CD4-positive, alpha-beta memory T cell (primary cell): Measurements from ENCODE around the gene TIMM50. TPM values are rescaled to one million over a fixed set of nuclear protein-coding genes. Genes with fewer than 3 reads are reported as not detected.
A peak's percentile ranks its signal among the peaks of the same experiment; 100 is the strongest.
"Not testable (repeated sequence)": the region's sequence is repeated elsewhere in the genome, so short reads cannot be mapped to it uniquely, and the experiment has no call there.

Experiments
- CTCF ChIA-PET: fragments of 350-600 bp; sonication (Branson Sonifier 250); formaldehyde crosslinking; loops from one replicate; lab custom pipeline; 2021; ENCODE audit warnings: inconsistent platforms; ENCODE audit not compliant: partially characterized antibody; lab: Charles Lee
- POLR2A ChIA-PET: fragments of 350-600 bp; sonication (Branson Sonifier 250); formaldehyde crosslinking; loops from one replicate; lab custom pipeline; 2021; ENCODE audit not compliant: partially characterized antibody; lab: Charles Lee
- DNase-seq, 5 donors: peaks; one replicate each; pipeline versions ENCODE4 v3.0.0 to v3.0.0-alpha.2; 2020 to 2022; ENCODE audit warnings: mixed read lengths in 1 of 5
- H3K27ac ChIP-seq: one replicate; pipeline ENCODE4 v1.7.0; 2013; ENCODE audit warnings: low read depth, low read length
- H3K27me3 ChIP-seq: 2 replicates; pipeline ENCODE4 v1.7.0; 2013; ENCODE audit warnings: mild to moderate bottlenecking, low read length, moderate library complexity; ENCODE audit not compliant: insufficient read depth
- H3K36me3 ChIP-seq: 2 replicates; pipeline ENCODE4 v1.7.0; 2013; ENCODE audit warnings: mild to moderate bottlenecking, low read length, moderate library complexity; ENCODE audit not compliant: insufficient read depth
- H3K4me1 ChIP-seq: 2 replicates; pipeline ENCODE4 v1.7.0; 2013; ENCODE audit warnings: mild to moderate bottlenecking, low read length, moderate library complexity; ENCODE audit not compliant: insufficient read depth
- H3K4me3 ChIP-seq, 2 donors: one replicate each; pipeline ENCODE4 v1.7.0; 2013; ENCODE audit warnings: low read length in 2 of 2, mild to moderate bottlenecking in 1 of 2
- H3K9me3 ChIP-seq, 2 donors: one replicate each; pipeline ENCODE4 v1.7.0; 2013; ENCODE audit warnings: low read length in 2 of 2, control low read depth in 1 of 2; ENCODE audit not compliant: control insufficient read depth in 1 of 2
- H3K27ac Mint-ChIP-seq, 7 donors: one replicate each; pipeline ENCODE4 v1.8.0; 2020 to 2021; ENCODE audit warnings: mixed read lengths in 7 of 7, mild to moderate bottlenecking in 6 of 7, inconsistent platforms in 3 of 7, moderate library complexity in 3 of 7
- H3K27me3 Mint-ChIP-seq, 2 donors: one replicate each; pipeline ENCODE4 v1.8.0; 2020 to 2021; ENCODE audit warnings: mixed read lengths in 2 of 2
- H3K36me3 Mint-ChIP-seq, 2 donors: one replicate each; pipeline ENCODE4 v1.8.0; 2020 to 2021; ENCODE audit warnings: mixed read lengths in 2 of 2, inconsistent platforms in 1 of 2, mild to moderate bottlenecking in 1 of 2
- H3K4me1 Mint-ChIP-seq, 4 donors: one replicate each; pipeline ENCODE4 v1.8.0; 2020 to 2021; ENCODE audit warnings: mixed read lengths in 4 of 4, mild to moderate bottlenecking in 1 of 4
- H3K4me3 Mint-ChIP-seq, 8 donors: one replicate each; pipeline ENCODE4 v1.8.0; 2020 to 2021; ENCODE audit warnings: mixed read lengths in 8 of 8, mild to moderate bottlenecking in 7 of 8, moderate library complexity in 6 of 8, inconsistent platforms in 3 of 8
- H3K9me3 Mint-ChIP-seq, 8 donors: one replicate each; pipeline ENCODE4 v1.8.0; 2020 to 2021; ENCODE audit warnings: mixed read lengths in 8 of 8, mild to moderate bottlenecking in 5 of 8, inconsistent platforms in 3 of 8, moderate library complexity in 1 of 8
- intact Hi-C: fragments of 100-400 bp; cut with micrococcal nuclease; formaldehyde crosslinking; loops from one replicate; pipeline ENCODE4 v1.15.1; 2023
- polyA plus RNA-seq, 2 donors: library from polyadenylated mRNA; unstranded; fragments of 300-500 nt; fragmentation: Illumina TruSeq; gene quantifications; one replicate each; pipeline ENCODE4 v1.2.3, GENCODE V29; 2021
- total RNA-seq, 2 experiments: library from RNA; stranded (reverse); gene quantifications; one replicate each; pipeline ENCODE4 v1.2.3, GENCODE V29; 2021

The TIMM50 gene
- total and polyA plus RNA-seq, 4 experiments from 2014 or later: 39.1 to 50.4 (median 48.4) TPM

DNA sequence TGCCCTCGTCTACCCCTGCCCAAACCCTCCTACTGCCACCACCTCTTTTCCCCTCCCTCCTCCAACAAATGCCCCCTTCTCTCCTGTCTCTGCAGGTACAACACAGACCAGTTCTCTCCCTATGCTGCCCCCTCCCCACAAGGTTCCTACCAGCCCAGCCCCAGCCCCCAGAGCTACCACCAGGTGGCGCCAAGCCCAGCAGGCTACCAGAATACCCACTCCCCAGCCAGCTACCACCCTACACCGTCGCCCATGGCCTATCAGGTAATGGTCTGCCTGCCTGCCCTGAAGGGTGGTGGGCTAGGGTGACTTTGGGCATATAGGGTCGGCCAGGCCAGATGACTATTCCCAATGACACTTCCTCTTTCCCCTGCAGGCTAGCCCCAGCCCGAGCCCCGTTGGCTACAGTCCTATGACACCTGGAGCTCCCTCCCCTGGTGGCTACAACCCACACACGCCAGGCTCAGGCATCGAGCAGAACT lies 6.5 kb upstream of the TIMM50 start:
- Histone ChIP-seq H3K27ac (no peak overlapping the region), H3K36me3 (peaks cover 62% of the 10 kb centered on the region), H3K27me3 (no peaks in the 10 kb centered on the region), H3K9me3 (no peaks in the 10 kb centered on the region), H3K4me3 (no peak overlapping the region), H3K4me1 (no peaks in the 10 kb centered on the region)
- POLR2A ChIA-PET: interaction anchor here (0.6 to 2.1 kb wide), 5 partner anchors 28 to 58 kb away, joined by 3 to 6 read pairs (median 3); partner anchors contain the start of genes EID2B, RPS16 and SUPT5H
- H3K27ac Mint-ChIP-seq: peak overlapping the region in 4 of 7 donors; percentile 46 to 81 (median 56)
- no peak overlapping the region for H3K4me3 Mint-ChIP-seq
- no peaks in the 10 kb centered on the region for H3K9me3 Mint-ChIP-seq
- intact Hi-C loops: loop anchor here (1.0 kb wide), 1 partner anchor 58 kb away; the partner anchor contains the start of gene EID2B
- peaks cover 48 to 66% of the 10 kb centered on the region in 2 donors for H3K36me3 Mint-ChIP-seq
- CTCF ChIA-PET: interaction anchor here (0.6 to 2.7 kb wide), 15 partner anchors 9 to 199 kb away, joined by 3 to 39 read pairs (median 5); partner anchors contain the start of genes EID2B and SUPT5H
- peak; percentile 64 to 72 (median 70) for DNase-seq
- no peaks in the 10 kb centered on the region for H3K27me3 Mint-ChIP-seq
- peaks cover 0 to 6% (median 4%) of the 10 kb centered on the region in 4 donors for H3K4me1 Mint-ChIP-seq

DNA sequence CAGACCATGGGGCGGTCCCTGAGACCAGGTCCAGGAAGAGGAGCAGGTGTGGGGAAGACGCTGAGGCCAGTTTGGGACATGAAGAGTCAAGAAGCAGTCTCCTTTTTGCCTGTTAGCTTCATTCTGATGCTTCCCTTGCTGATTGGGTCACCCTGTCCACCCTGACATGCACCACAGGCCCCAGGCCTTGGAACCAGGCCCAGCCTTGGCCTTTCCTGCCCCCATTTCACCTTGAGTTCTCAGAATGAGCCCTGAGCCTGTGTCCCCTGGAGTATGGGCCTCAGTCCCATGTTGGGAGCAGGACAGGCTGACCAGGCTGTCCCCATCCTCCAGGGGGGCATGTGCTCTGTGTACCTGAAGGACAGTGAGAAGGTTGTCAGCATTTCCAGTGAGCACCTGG lies 4.9 kb upstream of the TIMM50 start:
- H3K4me3 Mint-ChIP-seq: no peak overlapping the region
- intact Hi-C loops: no loop called here
- ChIA-PET CTCF (interaction anchor here (1.1 to 2.7 kb wide), 4 partner anchors 9 to 198 kb away, joined by 3 to 39 read pairs (median 10); partner anchors contain the start of genes EID2B and SUPT5H), POLR2A (interaction anchor here (1.1 to 2.1 kb wide), 2 partner anchors 10 to 40 kb away, joined by 3 to 6 read pairs; partner anchors contain the start of gene RPS16)
- Histone ChIP-seq H3K36me3 (peaks cover 47% of the 10 kb centered on the region), H3K4me1 (peaks cover 6% of the 10 kb centered on the region), H3K9me3 (no peaks in the 10 kb centered on the region), H3K4me3 (no peak overlapping the region), H3K27me3 (no peaks in the 10 kb centered on the region), H3K27ac (no peak overlapping the region)
- H3K27ac Mint-ChIP-seq: peak overlapping the region in 1 of 7 donors; percentile 81
- no peaks in the 10 kb centered on the region for H3K9me3 Mint-ChIP-seq
- no peak for DNase-seq
- peaks cover 33 to 52% of the 10 kb centered on the region in 2 donors for H3K36me3 Mint-ChIP-seq
- no peaks in the 10 kb centered on the region for H3K27me3 Mint-ChIP-seq
- H3K4me1 Mint-ChIP-seq: peaks cover 8 to 19% (median 15%) of the 10 kb centered on the region in 4 donors

DNA sequence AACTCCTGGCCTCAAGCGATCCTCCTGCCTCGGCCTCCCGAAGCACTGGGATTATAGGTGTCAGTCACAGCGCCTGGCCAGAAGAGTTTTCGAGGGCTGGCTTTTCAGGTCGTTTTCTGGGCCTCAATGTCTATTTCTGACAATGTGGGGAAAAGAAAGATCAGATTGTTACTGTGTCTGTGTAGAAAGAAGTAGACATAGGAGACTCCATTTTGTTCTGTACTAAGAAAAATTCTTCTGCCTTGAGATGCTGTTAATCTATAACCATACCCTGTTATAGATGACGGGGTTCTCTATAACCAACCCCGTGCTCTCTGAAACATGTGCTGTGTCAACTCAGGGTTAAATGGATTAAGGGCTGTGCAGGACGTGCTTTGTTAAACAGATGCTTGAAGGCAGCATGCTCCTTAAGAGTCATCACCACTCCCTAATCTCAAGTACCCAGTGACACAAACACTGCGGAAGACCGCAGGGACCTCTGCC lies 1.3 kb upstream of the TIMM50 start:
- DNase-seq, H3K9me3 ChIP-seq, H3K27me3 ChIP-seq, CTCF ChIA-PET, POLR2A ChIA-PET, H3K27me3 Mint-ChIP-seq, intact Hi-C loops, H3K4me3 ChIP-seq, H3K9me3 Mint-ChIP-seq, H3K27ac ChIP-seq: not testable (repeated sequence)
- H3K27ac Mint-ChIP-seq: peak overlapping the region in 3 of 7 donors; percentile 92 to 98 (median 96)
- Histone ChIP-seq H3K4me1 (peaks cover 17% of the 10 kb centered on the region), H3K36me3 (peaks cover 12% of the 10 kb centered on the region)
- peaks cover 15 to 41% (median 25%) of the 10 kb centered on the region in 4 donors for H3K4me1 Mint-ChIP-seq
- peaks cover 15 to 33% of the 10 kb centered on the region in 2 donors for H3K36me3 Mint-ChIP-seq
- peak overlapping the region in 7 of 8 donors; percentile 90 to 96 (median 94) for H3K4me3 Mint-ChIP-seq

DNA sequence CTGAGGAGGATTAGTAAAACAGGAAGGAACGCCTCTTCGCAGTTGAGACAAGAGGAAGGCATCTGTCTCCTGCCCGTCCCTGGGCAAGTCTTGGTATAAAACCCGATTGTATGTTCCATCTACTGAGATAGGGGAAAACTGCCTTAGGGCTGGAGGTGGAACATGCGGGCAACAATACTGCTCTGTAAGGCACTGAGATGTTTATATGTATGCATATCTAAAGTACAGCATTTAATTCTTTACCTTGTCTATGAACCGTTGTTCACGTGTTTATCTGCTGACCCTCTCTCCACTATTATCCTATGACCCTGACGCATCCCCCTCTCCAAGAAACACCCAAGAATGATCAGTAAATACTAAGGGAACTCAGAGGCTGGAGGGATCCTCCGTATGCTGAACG lies 722 bp upstream of the TIMM50 start:
- Histone ChIP-seq H3K36me3 (peaks cover 9% of the 10 kb centered on the region), H3K27ac (peak overlapping the region; percentile 82), H3K9me3 (no peaks in the 10 kb centered on the region), H3K4me3 (peak overlapping the region; percentile 38 to 83), H3K4me1 (peaks cover 17% of the 10 kb centered on the region), H3K27me3 (no peaks in the 10 kb centered on the region)
- no peak for DNase-seq
- Mint-ChIP-seq H3K36me3 (peaks cover 10 to 31% of the 10 kb centered on the region in 2 donors), H3K27ac (peak overlapping the region; percentile 92 to 98 (median 96)), H3K4me3 (peak overlapping the region; percentile 90 to 96 (median 94)), H3K4me1 (peaks cover 15 to 41% (median 25%) of the 10 kb centered on the region in 4 donors), H3K9me3 (no peaks in the 10 kb centered on the region), H3K27me3 (no peaks in the 10 kb centered on the region)
- CTCF ChIA-PET: interaction anchor here (1.0 kb wide), 1 partner anchor 52 kb away, joined by 4 read pairs; the partner anchor contains the start of gene EID2B
- intact Hi-C loops: loop anchor here (1.0 to 2.0 kb wide), 3 partner anchors 35 to 192 kb away; partner anchors contain the start of genes EID2B and SUPT5H
- POLR2A ChIA-PET: interaction anchor here (0.6 to 1.2 kb wide), 13 partner anchors 9 to 71 kb away, joined by 3 to 18 read pairs (median 3); partner anchors contain the start of genes PLEKHG2, RPS16 and SUPT5H

DNA sequence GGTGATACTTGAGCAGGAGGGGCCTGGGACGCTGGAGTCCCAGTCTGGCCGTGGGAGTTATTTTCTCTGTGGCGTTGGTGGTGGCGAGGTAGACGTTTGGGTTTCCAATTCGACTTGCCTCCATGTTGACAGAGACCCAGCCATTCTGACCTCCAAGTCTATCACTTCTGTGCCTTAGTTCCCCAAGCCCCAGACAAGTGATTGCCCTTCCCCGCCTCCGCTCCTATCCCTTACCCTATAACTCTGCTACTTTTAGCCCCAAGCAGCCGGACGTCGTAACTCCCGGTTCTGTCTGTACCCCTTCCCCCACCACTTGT lies 549 bp downstream of the TIMM50 start:
- ChIA-PET CTCF (interaction anchor here (1.0 kb wide), 1 partner anchor 51 kb away, joined by 4 read pairs; the partner anchor contains the start of gene EID2B), POLR2A (interaction anchor here (0.7 to 1.6 kb wide), 10 partner anchors 13 to 407 kb away, joined by 3 to 18 read pairs (median 4); partner anchors contain the start of genes EID2B, PLEKHG2, RPS16 and SUPT5H)
- DNase-seq: no peak
- Histone ChIP-seq H3K4me1 (peaks cover 17% of the 10 kb centered on the region), H3K9me3 (no peaks in the 10 kb centered on the region), H3K36me3 (peaks cover 13% of the 10 kb centered on the region), H3K27ac (peak overlapping the region; percentile 82), H3K27me3 (no peaks in the 10 kb centered on the region), H3K4me3 (peak overlapping the region; percentile 83 to 93)
- peak overlapping the region; percentile 90 to 96 (median 93) for H3K4me3 Mint-ChIP-seq
- no peaks in the 10 kb centered on the region for H3K9me3 Mint-ChIP-seq
- H3K27ac Mint-ChIP-seq: peak overlapping the region; percentile 92 to 98 (median 96)
- H3K27me3 Mint-ChIP-seq: no peaks in the 10 kb centered on the region
- H3K4me1 Mint-ChIP-seq: peaks cover 15 to 41% (median 25%) of the 10 kb centered on the region in 4 donors
- intact Hi-C loops: loop anchor here (2.0 kb wide), 1 partner anchor 36 kb away; the partner anchor contains the start of gene SUPT5H
- peaks cover 7 to 34% of the 10 kb centered on the region in 2 donors for H3K36me3 Mint-ChIP-seq

DNA sequence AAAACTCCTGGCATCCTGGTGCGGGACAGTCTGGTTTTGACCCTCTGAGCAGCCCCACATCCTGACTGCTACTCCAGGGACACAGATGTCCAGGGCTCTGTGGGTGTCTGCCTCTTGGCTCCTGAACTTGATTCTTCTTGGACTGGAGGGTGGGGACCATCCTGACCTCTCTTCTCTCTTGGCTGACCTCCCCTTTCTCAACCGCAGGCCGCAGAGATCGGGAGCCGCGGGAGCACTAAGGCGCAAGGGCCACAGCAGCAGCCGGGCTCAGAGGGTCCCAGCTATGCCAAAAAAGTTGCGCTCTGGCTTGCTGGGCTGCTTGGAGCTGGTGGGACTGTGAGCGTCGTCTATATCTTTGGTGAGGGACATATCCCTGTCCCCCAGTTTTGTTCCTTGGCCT lies 1.0 kb downstream of the TIMM50 start:
- no peaks in the 10 kb centered on the region for H3K9me3 ChIP-seq
- H3K36me3 ChIP-seq: peaks cover 17% of the 10 kb centered on the region
- Mint-ChIP-seq H3K27ac (peak overlapping the region; percentile 92 to 98 (median 96)), H3K36me3 (peaks cover 8 to 35% of the 10 kb centered on the region in 2 donors), H3K9me3 (no peaks in the 10 kb centered on the region), H3K4me3 (peak overlapping the region; percentile 90 to 96 (median 93)), H3K27me3 (no peaks in the 10 kb centered on the region), H3K4me1 (peaks cover 15 to 36% (median 26%) of the 10 kb centered on the region in 4 donors)
- peak overlapping the region; percentile 82 for H3K27ac ChIP-seq
- peak overlapping the region; percentile 83 to 93 for H3K4me3 ChIP-seq
- CTCF ChIA-PET: interaction anchor here (0.8 to 2.4 kb wide), 2 partner anchors 7 to 41 kb away, joined by 3 to 7 read pairs; no protein-coding TSS in a partner anchor
- POLR2A ChIA-PET: interaction anchor here (1.6 kb wide), 1 partner anchor 51 kb away, joined by 6 read pairs; the partner anchor contains the start of gene EID2B
- no peaks in the 10 kb centered on the region for H3K27me3 ChIP-seq
- no peak for DNase-seq
- peaks cover 17% of the 10 kb centered on the region for H3K4me1 ChIP-seq
- intact Hi-C loops: loop anchor here (2.0 kb wide), 1 partner anchor 37 kb away; the partner anchor contains the start of gene SUPT5H
